WTC11 (cell line): ENCODE results near the gene RBPMS2. TPM values are rescaled to one million over a fixed set of nuclear protein-coding genes. Genes with fewer than 3 reads are reported as not detected.
A peak's percentile ranks its signal among the peaks of the same experiment; 100 is the strongest.

Source experiments
- ATAC-seq: fragments of 200-7000 bp; cut with Tn5 transposase; 2 replicates; pipeline ENCODE4 v1.10.0; 2021; ENCODE audit warnings: mild to moderate bottlenecking, moderate library complexity
- CTCF ChIA-PET: fragments of 300-600 bp; sonication (Branson Sonifier 250); formaldehyde crosslinking; loops from one replicate; lab custom pipeline; 2021; ENCODE audit warnings: antibody characterized with exemption; lab: Charles Lee
- POLR2A ChIA-PET: fragments of 350-600 bp; sonication (Branson Sonifier 250); formaldehyde crosslinking; loops from one replicate; lab custom pipeline; 2021; ENCODE audit warnings: antibody characterized with exemption; lab: Charles Lee
- DNase-seq: peaks from one replicate; pipeline ENCODE4 v3.0.0; 2021; ENCODE audit warnings: low spot score
- H3K27ac Mint-ChIP-seq: 2 replicates; pipeline ENCODE4 v1.8.0; 2021; ENCODE audit warnings: mixed read lengths
- H3K27me3 Mint-ChIP-seq: 2 replicates; pipeline ENCODE4 v1.8.0; 2021; ENCODE audit warnings: low read depth, mild to moderate bottlenecking, moderate library complexity, mixed read lengths
- H3K36me3 Mint-ChIP-seq: 2 replicates; pipeline ENCODE4 v1.8.0; 2021; ENCODE audit warnings: mixed read lengths
- H3K4me1 Mint-ChIP-seq: 2 replicates; pipeline ENCODE4 v1.8.0; 2022; ENCODE audit warnings: mixed read lengths
- H3K4me3 Mint-ChIP-seq: 2 replicates; pipeline ENCODE4 v1.8.0; 2021; ENCODE audit warnings: mild to moderate bottlenecking, moderate library complexity, mixed read lengths
- H3K9me3 Mint-ChIP-seq: 2 replicates; pipeline ENCODE4 v1.8.0; 2021; ENCODE audit warnings: mixed read lengths
- CBFB ChIP-seq: sonication (generic); formaldehyde crosslinking; IDR thresholded peaks from 2 replicates; pipeline ENCODE4 v1.8.1; 2022; ENCODE audit warnings: mild to moderate bottlenecking, low read depth, missing genetic modification reagents
- CREB1 ChIP-seq: sonication (generic); formaldehyde crosslinking; IDR thresholded peaks from 2 replicates; pipeline ENCODE4 v1.8.0; 2023; ENCODE audit warnings: mild to moderate bottlenecking, missing genetic modification reagents
- GABPB1 ChIP-seq: sonication (generic); formaldehyde crosslinking; IDR thresholded peaks from 2 replicates; pipeline ENCODE4 v1.8.1; 2023; ENCODE audit warnings: mild to moderate bottlenecking, missing genetic modification reagents
- GRHL2 ChIP-seq: fragments of 250-450 bp; sonication (Bioruptor Pico); IDR thresholded peaks from 2 replicates; pipeline ENCODE4 v1.8.0; 2022; ENCODE audit warnings: mild to moderate bottlenecking, moderate library complexity; ENCODE audit not compliant: insufficient replicate concordance, severe bottlenecking
- NR1H2 ChIP-seq: sonication (generic); formaldehyde crosslinking; IDR thresholded peaks from 2 replicates; pipeline ENCODE4 v1.9.0; 2021; ENCODE audit warnings: mild to moderate bottlenecking, moderate library complexity, missing genetic modification reagents
- NR2C2 ChIP-seq: sonication (generic); formaldehyde crosslinking; IDR thresholded peaks from 2 replicates; pipeline ENCODE4 v1.8.0; 2022; ENCODE audit warnings: mild to moderate bottlenecking, missing genetic modification reagents
- OVOL2 ChIP-seq: fragments of 250-450 bp; sonication (Bioruptor Pico); IDR thresholded peaks from 2 replicates; pipeline ENCODE4 v1.9.0; 2021; ENCODE audit warnings: mild to moderate bottlenecking, borderline replicate concordance
- PRRX2 ChIP-seq: fragments of 250-450 bp; sonication (Bioruptor Pico); IDR thresholded peaks from 2 replicates; pipeline ENCODE4 v1.8.0; 2021; ENCODE audit warnings: mild to moderate bottlenecking
- RELA ChIP-seq: sonication (generic); formaldehyde crosslinking; IDR thresholded peaks from 2 replicates; pipeline ENCODE4 v1.8.1; 2022; ENCODE audit warnings: missing genetic modification reagents, mild to moderate bottlenecking, borderline replicate concordance
- RORB ChIP-seq: fragments of 250-450 bp; sonication (Bioruptor Pico); IDR thresholded peaks from 2 replicates; pipeline ENCODE4 v1.9.0; 2021; ENCODE audit warnings: mild to moderate bottlenecking
- ZNF138 ChIP-seq: sonication (generic); formaldehyde crosslinking; conservative IDR thresholded peaks from 2 replicates; pipeline ENCODE4 v1.8.1; 2022; ENCODE audit warnings: mild to moderate bottlenecking, moderate library complexity, missing genetic modification reagents
- ZNF423 ChIP-seq: fragments of 250-450 bp; sonication (Bioruptor Pico); IDR thresholded peaks from 2 replicates; pipeline ENCODE4 v2.1.2; 2022; ENCODE audit warnings: mild to moderate bottlenecking, moderate library complexity
- ZNF671 ChIP-seq: fragments of 250-450 bp; sonication (Bioruptor Pico); IDR thresholded peaks from 2 replicates; pipeline ENCODE4 v1.8.0; 2021; ENCODE audit warnings: mild to moderate bottlenecking
- total RNA-seq: library from RNA; stranded (reverse); gene quantifications from 3 replicates; pipeline ENCODE4 v1.2.3, GENCODE V29; 2021
- TF ChIP-seq, protein P1 (sequence below): sonication (generic); formaldehyde crosslinking; IDR thresholded peaks from 2 replicates; pipeline ENCODE4 v1.8.1; 2022; ENCODE audit warnings: mild to moderate bottlenecking, moderate library complexity, missing genetic modification reagents
- TF ChIP-seq, protein P2 (sequence below): fragments of 250-450 bp; sonication (Bioruptor Pico); IDR thresholded peaks from 2 replicates; pipeline ENCODE4 v1.9.0; 2021; ENCODE audit warnings: moderate library complexity, mild to moderate bottlenecking, inconsistent platforms, borderline replicate concordance
- TF ChIP-seq, protein P3 (sequence below): sonication (generic); formaldehyde crosslinking; IDR thresholded peaks from 2 replicates; pipeline ENCODE4 v1.8.0; 2022; ENCODE audit warnings: missing genetic modification reagents
- TF ChIP-seq, protein P4 (sequence below): sonication (generic); formaldehyde crosslinking; IDR thresholded peaks from 2 replicates; pipeline ENCODE4 v1.8.0; 2022; ENCODE audit warnings: mild to moderate bottlenecking, missing genetic modification reagents
- TF ChIP-seq, protein P5 (sequence below): sonication (generic); formaldehyde crosslinking; IDR thresholded peaks from 2 replicates; pipeline ENCODE4 v1.8.1; 2022; ENCODE audit warnings: low read depth, mild to moderate bottlenecking, moderate library complexity, missing genetic modification reagents, borderline replicate concordance
- TF ChIP-seq, protein P6 (sequence below): sonication (generic); formaldehyde crosslinking; IDR thresholded peaks from 2 replicates; pipeline ENCODE4 v1.8.1; 2022; ENCODE audit warnings: low read depth, missing genetic modification reagents, borderline replicate concordance

Gene RBPMS2
- total RNA-seq, 1 experiment from 2014 or later, result 195 TPM

DNA sequence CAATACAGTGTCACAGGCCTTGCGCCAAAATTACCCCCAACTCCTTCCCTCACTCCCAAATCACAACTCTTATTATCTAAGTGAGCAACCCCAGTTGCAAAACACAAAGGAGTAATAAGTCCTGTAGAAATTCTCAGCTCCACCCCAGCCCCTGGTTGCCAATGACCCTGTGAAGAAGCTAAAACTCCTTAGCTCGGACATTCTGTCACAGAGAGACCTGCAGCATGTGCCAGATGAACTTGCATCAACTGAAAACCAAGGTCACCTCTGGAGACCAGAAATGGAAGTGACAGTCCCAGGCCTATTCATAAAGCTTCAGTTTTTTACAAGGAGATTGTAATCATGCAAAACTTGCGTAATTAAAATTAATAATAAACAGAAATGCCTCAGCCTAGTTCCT lies 55.2 kb downstream of the RBPMS2 start:
- Mint-ChIP-seq H3K36me3 (peaks cover 51% of the 10 kb centered on the region), H3K27me3 (no peaks in the 10 kb centered on the region), H3K4me1 (peaks cover 5% of the 10 kb centered on the region; the same call in 1 of the 2 replicates), H3K27ac (peak overlapping the region; percentile 6), H3K9me3 (no peaks in the 10 kb centered on the region), H3K4me3 (no peak overlapping the region)
- DNase-seq (no peak), ATAC-seq (no peak)
- no peak for TF ChIP-seq GRHL2 (CRISPR knock-in tag)
- POLR2A ChIA-PET, result interaction anchor here (0.7 to 1.0 kb wide), 4 partner anchors 12 to 91 kb away, joined by 3 to 5 read pairs (median 4); no protein-coding TSS in a partner anchor
- CTCF ChIA-PET, result interaction anchor here (0.6 to 1.5 kb wide), 9 partner anchors 8 to 259 kb away, joined by 3 to 12 read pairs (median 4); no protein-coding TSS in a partner anchor

DNA sequence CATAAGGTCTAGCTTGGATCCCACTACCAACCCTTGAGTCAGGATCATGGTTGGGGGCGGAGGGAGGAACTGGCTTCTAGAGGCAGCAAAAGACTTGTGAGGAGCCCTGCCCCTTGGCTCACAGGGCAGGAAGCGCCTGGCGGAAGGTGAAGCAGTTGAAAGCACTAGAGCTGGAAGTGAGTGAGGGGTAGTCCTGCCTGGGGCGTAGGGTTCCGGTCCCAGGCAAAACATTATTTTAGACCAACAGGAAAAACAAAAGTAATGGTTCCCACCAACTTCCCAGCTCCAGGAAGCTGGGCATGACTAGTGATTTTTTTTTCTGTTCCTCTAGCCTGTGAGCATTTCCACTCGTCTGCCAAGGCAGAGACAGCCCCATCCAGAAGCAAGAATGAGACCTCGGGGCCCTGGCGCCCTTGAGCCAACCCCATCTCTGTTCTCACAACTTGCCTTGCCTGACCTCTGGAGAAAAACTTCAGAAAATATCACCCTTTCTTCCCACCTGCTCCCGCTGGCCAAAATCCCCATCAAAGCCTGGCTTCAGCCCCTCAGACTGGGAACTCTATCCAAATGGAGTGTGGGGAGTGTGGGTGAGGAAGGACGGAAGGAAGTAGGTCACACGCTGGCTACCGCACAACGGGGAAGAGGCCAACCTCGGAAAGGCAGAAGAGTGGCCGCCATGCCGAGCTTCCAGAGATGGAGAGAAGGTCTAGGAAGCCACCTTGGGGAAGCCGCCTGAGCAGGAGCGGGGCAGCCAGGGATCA lies 57.5 kb downstream of the RBPMS2 start:
- no peak overlapping the region for H3K4me3 Mint-ChIP-seq
- ChIA-PET CTCF (interaction anchor here (1.2 kb wide), 1 partner anchor 10 kb away, joined by 5 read pairs; no protein-coding TSS in a partner anchor), POLR2A (interaction anchor here (0.9 kb wide), 1 partner anchor 108 kb away, joined by 3 read pairs; the partner anchor contains the start of gene PIF1)
- H3K27ac Mint-ChIP-seq, result peak overlapping the region; percentile 72
- TF ChIP-seq CREB1 (no peak), ZNF423 (CRISPR knock-in tag) (no peak), RORB (CRISPR knock-in tag) (no peak), GRHL2 (CRISPR knock-in tag) (no peak), ZNF671 (CRISPR knock-in tag) (no peak), RELA (no peak), ZNF138 (no peak), PRRX2 (no peak), OVOL2 (CRISPR knock-in tag) (no peak), GABPB1 (no peak), CBFB (CRISPR knock-in tag) (no peak), NR1H2 (CRISPR knock-in tag) (no peak), NR2C2 (CRISPR knock-in tag) (no peak)
- TF ChIP-seq, protein P1, sequence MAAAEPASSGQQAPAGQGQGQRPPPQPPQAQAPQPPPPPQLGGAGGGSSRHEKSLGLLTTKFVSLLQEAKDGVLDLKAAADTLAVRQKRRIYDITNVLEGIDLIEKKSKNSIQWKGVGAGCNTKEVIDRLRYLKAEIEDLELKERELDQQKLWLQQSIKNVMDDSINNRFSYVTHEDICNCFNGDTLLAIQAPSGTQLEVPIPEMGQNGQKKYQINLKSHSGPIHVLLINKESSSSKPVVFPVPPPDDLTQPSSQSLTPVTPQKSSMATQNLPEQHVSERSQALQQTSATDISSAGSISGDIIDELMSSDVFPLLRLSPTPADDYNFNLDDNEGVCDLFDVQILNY (CRISPR knock-in tag), result no peak
- TF ChIP-seq, protein P2, sequence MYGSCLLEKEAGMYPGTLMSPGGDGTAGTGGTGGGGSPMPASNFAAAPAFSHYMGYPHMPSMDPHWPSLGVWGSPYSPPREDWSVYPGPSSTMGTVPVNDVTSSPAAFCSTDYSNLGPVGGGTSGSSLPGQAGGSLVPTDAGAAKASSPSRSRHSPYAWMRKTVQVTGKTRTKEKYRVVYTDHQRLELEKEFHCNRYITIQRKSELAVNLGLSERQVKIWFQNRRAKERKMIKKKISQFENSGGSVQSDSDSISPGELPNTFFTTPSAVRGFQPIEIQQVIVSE (CRISPR knock-in tag), result no peak
- TF ChIP-seq, protein P3, sequence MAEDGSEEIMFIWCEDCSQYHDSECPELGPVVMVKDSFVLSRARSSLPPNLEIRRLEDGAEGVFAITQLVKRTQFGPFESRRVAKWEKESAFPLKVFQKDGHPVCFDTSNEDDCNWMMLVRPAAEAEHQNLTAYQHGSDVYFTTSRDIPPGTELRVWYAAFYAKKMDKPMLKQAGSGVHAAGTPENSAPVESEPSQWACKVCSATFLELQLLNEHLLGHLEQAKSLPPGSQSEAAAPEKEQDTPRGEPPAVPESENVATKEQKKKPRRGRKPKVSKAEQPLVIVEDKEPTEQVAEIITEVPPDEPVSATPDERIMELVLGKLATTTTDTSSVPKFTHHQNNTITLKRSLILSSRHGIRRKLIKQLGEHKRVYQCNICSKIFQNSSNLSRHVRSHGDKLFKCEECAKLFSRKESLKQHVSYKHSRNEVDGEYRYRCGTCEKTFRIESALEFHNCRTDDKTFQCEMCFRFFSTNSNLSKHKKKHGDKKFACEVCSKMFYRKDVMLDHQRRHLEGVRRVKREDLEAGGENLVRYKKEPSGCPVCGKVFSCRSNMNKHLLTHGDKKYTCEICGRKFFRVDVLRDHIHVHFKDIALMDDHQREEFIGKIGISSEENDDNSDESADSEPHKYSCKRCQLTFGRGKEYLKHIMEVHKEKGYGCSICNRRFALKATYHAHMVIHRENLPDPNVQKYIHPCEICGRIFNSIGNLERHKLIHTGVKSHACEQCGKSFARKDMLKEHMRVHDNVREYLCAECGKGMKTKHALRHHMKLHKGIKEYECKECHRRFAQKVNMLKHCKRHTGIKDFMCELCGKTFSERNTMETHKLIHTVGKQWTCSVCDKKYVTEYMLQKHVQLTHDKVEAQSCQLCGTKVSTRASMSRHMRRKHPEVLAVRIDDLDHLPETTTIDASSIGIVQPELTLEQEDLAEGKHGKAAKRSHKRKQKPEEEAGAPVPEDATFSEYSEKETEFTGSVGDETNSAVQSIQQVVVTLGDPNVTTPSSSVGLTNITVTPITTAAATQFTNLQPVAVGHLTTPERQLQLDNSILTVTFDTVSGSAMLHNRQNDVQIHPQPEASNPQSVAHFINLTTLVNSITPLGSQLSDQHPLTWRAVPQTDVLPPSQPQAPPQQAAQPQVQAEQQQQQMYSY (CRISPR knock-in tag), result no peak
- TF ChIP-seq, protein P4, sequence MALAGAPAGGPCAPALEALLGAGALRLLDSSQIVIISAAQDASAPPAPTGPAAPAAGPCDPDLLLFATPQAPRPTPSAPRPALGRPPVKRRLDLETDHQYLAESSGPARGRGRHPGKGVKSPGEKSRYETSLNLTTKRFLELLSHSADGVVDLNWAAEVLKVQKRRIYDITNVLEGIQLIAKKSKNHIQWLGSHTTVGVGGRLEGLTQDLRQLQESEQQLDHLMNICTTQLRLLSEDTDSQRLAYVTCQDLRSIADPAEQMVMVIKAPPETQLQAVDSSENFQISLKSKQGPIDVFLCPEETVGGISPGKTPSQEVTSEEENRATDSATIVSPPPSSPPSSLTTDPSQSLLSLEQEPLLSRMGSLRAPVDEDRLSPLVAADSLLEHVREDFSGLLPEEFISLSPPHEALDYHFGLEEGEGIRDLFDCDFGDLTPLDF, result no peak
- TF ChIP-seq, protein P5, sequence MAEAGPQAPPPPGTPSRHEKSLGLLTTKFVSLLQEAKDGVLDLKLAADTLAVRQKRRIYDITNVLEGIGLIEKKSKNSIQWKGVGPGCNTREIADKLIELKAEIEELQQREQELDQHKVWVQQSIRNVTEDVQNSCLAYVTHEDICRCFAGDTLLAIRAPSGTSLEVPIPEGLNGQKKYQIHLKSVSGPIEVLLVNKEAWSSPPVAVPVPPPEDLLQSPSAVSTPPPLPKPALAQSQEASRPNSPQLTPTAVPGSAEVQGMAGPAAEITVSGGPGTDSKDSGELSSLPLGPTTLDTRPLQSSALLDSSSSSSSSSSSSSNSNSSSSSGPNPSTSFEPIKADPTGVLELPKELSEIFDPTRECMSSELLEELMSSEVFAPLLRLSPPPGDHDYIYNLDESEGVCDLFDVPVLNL (CRISPR knock-in tag), result no peak
- TF ChIP-seq, protein P6, sequence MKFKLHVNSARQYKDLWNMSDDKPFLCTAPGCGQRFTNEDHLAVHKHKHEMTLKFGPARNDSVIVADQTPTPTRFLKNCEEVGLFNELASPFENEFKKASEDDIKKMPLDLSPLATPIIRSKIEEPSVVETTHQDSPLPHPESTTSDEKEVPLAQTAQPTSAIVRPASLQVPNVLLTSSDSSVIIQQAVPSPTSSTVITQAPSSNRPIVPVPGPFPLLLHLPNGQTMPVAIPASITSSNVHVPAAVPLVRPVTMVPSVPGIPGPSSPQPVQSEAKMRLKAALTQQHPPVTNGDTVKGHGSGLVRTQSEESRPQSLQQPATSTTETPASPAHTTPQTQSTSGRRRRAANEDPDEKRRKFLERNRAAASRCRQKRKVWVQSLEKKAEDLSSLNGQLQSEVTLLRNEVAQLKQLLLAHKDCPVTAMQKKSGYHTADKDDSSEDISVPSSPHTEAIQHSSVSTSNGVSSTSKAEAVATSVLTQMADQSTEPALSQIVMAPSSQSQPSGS (CRISPR knock-in tag), result no peak
- ATAC-seq (no peak), DNase-seq (no peak)
- peaks cover 62% of the 10 kb centered on the region for H3K36me3 Mint-ChIP-seq
- no peaks in the 10 kb centered on the region for H3K27me3 Mint-ChIP-seq
- no peaks in the 10 kb centered on the region for H3K9me3 Mint-ChIP-seq
- peaks cover 5% of the 10 kb centered on the region; the same call in 1 of the 2 replicates for H3K4me1 Mint-ChIP-seq
